AG08395 (cell line): ENCODE measurements around the gene IGIP.
"Not testable (repeated sequence)": the region's sequence is repeated elsewhere in the genome, so short reads cannot be mapped to it uniquely, and the experiment has no call there.

ENCODE experiments used
- DNase-seq: peaks from one replicate; pipeline ENCODE4 v3.0.0; 2012; ENCODE audit warnings: mixed read lengths, low spot score

Gene IGIP

DNA sequence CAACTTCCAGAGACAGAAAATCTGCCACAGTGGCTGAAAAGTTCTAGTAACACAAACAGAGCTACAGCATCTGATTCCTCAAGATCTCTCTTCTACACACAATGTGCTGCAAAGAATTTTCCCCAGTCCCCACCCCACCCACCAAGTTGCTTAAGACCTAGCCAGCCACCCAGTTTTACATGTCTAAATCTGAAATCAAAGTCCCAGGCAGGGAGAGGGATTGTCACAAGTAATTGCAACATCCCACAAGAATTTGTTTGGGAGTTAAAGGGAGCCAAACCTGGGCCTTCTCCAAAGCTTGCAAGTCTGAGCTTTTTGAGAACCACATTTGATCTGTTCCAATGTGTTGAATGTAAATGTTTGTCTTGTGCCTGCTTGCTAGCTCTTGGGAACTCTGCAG lies 15.5 kb downstream of the IGIP start:
- DNase-seq = peak; percentile 52

DNA sequence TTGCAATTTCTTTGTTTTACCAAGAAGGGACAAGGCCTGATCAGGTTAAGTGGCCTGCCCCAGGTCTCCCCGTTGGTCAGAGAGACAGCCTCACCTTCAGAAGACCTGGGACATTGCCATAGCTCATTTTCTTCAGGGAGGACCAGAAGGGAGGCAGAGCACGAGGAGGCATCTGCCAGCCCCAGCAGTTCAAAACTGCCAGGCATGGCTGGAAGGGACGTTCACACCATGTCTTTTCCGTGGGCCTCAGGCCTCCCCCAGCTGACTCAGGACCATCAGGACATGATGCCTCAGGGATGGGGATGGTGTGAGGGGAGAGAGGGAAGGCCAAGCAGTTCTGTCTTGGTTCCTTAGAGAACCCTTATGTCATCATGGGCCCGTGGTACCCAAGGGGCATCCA lies 16.5 kb downstream of the IGIP start:
- no peak for DNase-seq

DNA sequence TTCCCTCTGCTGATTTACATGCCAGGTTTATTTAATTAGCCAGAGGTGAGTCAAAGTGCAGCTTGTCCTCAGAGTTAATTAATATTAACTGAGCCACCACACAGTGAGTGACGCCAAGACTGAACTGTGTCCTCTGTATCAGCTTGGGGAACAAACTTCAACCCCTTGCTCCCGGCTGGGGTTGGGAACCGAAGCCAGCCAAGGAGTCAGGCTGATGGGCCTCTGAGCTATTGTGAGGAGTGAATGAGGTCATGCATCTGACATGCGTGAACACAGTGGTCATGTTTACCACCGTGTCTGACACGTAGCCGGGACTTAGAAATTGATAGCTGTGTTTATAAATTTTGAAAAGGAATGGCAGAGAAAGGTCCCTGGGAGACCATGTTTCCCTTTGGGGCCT lies 17.1 kb downstream of the IGIP start:
- no peak for DNase-seq

DNA sequence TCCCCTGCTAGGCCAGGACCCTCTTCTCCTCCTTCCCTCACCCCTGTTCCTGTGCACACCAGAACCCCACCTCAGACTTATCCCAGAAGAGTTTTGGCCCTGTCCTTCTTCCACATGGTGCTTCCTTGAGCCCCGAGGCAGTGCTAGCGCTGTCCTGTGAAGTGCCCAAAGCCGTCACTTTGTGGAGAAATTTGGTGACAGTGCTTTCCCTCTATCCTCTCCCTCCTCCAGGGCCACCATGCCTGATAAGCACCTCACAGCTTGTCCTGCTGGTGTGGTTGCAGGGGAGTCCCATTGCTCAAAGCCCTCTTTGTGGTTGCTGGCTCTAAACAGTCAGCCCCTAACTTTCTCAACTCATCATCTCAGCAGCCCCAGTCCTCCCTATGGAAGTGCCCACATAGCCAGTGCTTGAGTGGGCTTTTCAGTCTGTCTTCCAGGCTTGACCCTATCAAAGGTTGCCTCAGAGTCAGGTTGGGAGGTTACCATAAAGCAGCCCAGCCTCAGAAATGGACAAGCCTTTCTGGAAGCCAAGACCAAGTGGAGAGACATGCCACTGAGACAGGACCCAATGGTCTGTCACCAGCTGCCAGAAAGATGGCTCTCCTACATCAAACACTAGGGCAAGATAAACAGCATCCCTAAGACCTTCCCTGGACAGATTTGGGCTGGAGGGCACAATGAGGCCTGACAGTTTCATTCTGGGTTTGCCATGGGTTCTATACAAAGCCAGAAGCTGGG lies 18.0 kb downstream of the IGIP start:
- DNase-seq = no peak

DNA sequence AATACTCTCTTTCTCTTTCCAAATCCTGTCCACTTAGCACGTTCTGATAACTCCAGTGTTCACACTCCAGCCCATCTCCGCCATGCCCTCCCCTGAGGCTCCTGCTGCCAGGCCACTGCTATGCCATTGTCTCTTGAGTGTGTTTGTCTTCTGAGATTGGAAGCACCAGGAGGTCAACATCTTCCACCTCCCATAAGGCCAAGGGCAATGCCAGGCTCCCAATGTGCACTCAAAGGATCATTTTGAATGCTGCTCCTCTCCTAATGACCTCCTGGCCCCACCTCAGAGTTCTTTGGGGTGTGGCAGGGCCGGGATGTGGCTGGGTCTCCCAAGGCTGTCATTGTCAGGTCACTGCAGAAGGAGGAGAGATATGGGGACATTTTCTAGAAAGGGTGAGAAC lies 19.5 kb downstream of the IGIP start:
- no peak for DNase-seq

DNA sequence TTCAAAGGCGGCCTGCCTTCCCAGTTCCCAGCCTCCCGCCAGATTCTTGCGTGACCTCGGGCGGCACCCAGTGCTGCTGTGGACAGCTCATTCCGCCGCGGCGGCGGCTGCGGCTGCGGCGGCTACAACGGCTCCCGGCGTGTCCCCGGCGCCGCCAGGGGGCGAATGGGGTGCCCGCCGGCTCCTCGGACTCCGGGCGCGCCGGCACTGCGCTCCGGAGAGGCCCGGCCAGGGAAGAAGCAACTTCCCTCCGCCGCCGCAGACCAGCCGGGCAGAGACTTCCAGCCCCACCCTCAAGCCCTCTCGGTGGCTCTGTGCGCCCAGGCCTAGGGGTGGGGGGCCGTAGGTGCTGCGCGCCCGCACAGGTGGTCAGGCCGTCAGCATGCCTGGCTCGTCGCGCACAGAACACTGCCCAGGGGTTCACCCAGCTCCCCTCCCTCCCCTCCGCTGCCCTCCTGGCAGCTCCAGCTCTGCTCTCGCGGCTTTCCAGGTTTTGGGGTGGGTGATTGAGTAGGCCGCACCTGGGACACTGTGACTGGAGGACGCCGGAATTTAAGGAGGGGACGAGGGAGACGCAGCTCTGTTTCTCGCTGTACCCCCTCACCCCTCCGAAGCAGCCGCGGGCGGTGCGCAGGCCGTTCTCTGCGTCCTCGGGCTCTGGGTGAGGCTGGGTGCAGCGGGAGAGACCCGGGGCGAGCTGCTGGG lies 20.2 kb downstream of the IGIP start:
- DNase-seq = peak; percentile 84

DNA sequence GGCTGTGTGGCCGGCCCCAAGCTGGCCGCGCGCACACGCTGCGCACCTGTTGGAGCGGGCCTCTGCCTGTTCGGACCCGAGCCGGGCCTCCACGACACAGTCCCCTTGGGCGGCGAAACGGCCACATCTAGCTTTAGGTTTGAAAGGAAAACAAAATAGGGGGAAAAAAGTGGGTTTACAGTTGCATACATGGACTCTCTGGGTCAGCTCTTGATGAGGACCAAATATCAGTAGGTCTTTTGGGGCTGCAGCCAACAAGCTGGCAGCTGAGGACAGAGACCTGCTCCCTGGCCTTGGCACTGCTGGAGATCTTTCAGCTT lies 20.7 kb downstream of the IGIP start:
- no peak for DNase-seq

DNA sequence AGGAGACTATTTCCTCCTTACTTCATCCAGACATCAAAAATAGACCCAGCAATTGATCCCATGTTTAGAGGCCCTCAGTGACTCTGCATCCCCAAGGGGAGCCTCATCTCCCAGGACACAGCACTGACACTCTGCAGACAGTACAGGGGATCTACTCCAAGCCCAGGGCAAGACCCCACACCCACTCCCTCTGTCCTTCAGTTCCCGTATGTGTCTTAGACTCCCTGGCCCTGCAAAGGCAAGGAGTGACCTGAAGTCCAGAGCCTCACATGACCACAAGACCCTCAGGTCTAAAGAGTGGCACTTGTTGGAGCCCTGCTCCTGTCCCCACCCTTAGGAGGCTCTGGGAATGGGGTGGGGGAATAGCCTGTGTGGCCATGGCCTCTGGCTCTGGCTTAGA lies 21.7 kb downstream of the IGIP start:
- no peak for DNase-seq

DNA sequence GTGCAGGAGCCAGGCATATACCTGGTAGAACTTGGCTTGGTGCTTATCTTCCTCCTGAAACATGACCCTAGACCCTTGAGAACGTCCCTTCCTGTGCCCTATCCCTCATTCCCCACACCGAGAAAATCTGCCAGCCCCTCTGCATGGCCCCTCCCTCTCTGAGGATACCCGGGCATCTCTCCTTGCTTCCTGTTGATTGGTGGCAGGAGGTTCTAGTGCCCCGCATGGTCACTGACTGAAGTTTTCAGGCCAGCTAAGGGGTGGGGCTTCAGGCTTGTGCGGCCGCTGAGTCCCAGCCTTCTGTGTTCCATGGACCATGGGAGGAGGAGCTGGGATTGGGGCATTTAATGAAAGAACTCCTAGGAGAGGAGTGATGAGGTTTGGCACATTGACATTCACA lies 22.8 kb downstream of the IGIP start:
- DNase-seq = peak; percentile 54

DNA sequence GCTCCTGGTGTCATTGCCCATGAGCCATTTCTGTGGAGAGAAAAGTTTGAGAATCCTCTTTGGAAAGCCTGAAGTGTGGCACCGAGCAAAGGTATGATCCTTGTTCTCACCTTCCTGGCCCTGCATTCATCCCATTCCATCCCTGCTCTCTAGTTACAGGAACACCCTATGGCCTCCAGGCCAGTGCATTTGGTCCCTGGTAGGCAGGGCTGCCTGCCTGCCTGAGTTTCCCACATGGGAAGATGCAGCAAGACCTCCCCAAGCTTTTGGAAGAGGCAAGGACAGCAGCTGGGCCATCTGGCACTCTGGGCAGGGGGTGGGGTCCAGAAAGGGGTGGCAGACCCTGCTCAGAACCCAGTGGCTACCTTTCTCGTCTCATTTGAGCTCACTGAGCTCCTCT lies 24.5 kb downstream of the IGIP start:
- no peak for DNase-seq

DNA sequence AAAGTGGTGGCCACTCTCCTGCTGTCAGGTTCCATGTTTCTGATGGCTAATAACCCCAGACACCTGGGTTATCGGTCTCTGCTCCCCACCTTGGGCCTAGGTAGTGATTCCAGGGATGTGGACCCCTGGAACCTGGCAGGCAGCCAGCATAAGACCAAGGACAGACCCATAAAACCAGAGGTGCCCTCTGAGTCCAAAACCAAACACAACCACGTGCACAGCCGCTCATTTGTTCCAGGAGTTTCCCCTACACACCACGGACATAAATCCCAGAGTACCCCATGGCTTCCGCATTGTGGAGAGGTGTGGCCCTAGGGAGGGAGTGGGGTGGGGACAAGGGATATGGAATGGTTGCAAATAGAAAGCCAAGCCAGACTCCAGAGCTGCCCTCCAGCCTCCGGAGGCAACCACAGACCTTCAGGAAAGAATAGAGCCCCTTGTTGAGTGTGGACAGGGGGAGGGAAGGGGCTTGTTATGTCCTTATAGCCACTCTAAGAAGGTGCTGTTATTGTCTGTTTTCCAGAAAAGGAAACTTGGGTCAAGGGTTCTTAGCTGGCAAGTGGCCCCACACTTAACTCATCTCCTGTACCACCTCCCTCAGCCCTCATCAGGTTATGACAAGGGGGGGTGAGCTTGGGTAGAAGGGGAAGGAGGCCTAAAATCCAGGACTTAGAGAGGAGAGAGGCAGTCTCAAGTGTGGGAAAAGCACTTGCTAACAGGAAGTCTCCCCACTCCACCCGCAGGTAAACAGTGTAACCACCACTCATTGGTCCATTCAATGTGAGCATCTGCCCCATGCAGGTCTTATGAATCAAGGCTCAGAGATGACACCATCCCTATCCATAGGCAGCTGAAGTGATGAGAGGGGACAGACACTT lies 25.6 kb downstream of the IGIP start:
- DNase-seq = no peak

DNA sequence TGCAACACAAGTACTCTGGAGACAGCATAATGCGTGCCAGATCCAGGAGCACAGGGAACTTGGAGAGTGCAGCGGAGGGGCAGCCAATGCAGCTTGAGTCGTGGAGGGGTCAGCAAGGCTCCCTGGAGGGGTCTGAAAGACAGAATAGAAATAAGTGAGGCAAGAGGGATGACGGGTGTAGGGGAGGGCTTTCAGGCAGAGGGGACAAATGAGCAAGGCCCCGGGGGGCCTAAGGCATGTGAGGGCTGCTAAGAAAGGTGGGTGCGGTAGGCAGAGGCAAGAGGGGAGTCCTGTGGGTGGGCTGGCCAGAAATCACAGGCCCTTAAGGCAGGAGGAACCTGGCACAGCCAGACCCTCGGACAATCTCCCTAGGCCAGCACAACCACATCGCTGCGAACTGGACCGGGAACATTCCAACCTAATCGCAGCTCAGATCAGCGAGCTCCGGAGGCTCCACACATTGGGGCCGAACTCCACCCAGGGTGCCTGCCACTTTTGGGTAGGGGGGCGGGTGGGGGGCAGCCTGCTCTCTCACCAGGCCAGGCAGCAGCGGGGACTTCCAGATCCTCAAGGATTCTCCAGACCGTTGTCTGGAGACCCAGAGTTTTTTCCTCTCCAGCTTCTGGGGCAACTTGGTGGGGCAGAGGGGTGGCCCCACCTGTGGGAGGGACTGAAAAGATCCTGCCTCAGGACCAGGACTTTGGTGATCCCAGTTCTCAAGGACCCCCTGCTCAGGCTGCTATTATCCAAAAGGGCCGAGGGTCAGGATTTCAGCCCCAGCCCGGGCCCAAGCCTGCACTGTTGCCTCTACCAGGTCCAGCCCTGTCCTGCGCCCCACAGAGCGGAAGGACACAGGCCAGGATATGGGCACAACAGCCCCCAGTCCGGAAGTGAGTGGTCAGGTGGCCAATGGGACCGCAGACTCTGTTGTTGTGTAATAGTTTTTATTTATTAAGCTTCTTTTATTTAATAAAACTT lies 26.6 kb downstream of the IGIP start:
- no peak for DNase-seq

DNA sequence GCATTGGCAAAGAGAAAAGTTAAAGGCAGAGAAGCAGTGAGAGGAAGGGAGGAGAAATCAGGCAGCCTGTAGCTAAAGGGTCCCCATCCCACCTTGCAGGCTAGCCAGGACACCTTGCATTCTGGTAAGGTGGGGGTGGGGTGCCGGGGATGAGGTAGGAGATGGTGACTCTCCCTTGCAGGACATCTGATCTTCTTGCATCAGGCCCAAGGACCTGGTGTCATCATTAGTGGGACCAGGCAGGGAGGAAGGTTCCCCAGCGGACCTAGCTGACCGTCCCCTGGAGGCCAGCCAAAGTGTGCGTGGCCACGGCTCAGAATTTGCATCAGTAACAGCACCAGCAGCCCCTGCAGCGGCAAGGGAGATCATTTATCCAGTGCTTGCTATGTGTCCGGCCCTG lies 27.5 kb downstream of the IGIP start:
- no peak for DNase-seq

DNA sequence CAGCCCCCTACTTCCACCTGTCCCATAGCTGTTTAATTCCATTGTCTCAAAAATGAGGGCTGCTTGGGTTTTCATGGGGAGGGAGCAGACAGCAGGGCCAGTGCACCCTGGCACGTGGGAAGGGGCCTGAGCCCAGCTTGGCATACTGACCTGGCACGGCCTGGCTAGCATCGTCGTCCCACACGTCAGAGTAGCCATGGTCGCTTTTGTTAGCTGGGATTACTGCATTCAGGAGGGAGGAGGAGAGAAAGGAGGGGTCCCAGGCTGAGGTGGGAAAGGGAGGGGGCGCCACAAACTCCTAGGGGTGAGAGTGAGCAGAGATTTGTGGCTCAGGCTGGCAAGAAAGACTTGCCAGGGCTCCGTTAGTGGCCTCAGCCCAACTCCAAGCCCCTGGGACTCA lies 28.2 kb downstream of the IGIP start:
- DNase-seq = no peak

DNA sequence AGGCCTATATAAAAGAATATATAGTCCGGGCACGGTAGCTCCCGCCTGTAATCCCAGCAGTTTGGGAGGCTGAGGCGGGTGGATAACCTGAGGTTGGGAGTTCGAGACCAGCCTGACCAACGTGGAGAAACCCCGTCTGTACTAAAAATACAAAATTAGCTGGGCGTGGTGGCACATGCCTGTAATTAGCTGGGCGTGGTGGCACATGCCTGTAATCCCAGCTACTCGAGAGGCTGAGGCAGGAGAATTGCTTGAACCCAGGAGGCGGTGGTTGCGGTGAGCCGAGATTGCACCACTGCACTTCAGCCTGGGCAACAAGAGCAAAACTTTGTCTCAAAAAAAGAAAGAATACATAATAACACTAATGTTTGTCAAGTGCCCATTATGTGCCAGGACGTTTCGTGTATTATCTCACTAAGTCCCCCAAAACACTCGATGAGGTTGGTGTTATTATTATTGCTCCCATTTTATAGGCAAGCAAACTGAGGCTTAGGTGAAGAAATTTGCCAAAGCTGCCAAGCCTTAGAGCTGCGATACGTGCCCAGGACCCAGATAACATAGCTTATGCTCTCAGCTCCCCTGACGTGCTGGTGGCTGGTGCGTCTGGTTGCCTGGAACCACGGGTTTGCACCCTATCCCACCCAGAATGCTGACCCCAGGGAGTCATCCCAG lies 29.1 kb downstream of the IGIP start:
- DNase-seq = not testable (repeated sequence)

DNA sequence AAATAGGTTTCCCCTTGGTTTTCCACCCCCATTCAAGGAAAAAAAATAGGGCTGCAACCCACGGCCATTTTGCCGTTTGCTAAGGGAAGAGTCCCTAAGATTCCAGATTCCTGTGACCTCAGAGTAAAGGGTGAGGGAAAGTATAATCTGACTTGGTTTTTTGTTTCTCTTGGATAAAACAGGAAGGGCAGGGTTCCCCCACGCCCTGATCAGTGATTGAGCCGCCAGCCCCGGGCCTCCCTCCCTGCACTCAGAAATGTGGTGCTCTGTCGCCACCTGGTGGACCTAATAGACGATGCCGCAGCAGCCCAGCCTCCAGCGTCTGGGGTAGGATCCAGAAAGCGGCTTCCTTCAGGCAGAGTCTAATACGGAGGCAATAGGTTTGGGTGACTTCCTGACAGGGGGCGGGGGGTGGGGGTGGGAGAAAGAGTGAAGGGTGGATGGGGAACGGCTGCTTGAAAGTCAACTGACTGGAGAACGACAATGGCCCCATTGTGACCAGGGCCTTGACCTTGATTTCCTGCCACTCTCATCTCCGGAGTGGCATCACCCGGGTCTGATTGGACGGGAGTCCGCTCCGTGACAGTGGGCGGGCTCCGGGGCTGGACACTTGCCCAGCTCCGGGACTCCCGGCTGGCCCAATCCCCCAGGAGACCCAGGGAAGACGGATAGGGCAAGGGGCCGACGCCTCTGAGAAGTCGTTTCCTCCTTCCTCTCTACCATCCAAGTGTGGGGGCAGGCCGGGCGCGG lies 31.5 kb downstream of the IGIP start:
- DNase-seq = peak; percentile 91

DNA sequence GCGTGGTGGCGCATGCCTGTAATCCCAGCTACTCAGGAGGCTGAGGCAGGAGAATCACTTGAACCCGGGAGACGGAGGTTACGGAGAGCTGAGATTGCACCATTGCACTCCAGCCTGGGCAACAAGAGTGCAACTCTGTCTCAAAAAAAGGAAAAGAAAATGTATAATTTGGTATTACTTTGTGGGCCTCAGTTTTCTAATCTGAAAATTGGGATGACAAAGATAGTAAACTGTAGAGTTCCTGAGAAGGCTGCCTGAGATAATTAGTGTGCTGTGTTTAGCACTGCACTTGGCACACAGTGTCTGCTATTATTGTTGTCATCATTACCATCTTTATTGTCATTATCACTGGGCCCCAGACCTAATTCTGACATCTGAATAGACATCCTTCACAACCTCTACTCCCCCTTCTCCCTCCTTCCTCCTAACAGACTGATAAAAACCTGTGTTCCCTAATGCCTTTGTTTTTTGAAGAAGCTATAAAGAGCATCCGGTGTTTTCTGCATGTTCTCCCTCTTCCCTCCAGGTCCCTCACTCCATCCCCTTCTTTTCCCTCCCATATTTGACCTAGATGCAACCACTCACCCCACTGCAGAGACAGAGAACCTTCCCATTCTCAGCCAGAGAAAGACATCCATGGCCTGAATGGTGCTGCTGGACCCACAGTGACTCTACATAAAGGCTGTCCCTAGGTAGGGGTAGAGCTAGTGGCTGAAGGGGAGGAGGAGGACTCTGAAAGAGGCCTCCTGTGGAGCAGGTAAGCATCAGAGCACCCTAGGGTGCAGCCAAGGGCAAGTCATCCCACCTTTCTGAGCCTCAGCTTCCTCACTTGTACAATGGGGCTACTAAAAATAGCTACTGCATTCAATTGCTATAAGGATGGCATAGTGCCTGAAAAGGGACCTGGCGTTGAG lies 33.5 kb downstream of the IGIP start:
- no peak for DNase-seq

DNA sequence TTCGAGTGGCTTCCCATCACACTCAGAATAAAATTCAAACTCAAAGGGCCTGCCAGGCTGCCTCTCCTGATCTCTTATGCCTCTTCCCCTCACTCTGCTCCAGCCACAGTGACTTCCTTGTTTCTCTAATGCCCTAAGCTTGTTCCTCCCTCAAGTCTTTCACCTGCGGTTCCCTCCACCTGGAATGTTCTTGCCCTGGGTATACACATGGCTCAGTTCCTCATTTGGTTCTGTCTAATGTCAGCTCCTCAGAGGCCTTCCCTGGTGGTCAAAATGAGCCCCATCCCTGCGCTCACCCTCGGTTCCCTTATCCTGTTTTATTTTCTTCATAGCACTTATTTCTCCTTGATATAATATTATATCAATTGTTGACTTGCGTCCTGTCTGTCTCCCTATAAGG lies 36.5 kb downstream of the IGIP start:
- DNase-seq = no peak

DNA sequence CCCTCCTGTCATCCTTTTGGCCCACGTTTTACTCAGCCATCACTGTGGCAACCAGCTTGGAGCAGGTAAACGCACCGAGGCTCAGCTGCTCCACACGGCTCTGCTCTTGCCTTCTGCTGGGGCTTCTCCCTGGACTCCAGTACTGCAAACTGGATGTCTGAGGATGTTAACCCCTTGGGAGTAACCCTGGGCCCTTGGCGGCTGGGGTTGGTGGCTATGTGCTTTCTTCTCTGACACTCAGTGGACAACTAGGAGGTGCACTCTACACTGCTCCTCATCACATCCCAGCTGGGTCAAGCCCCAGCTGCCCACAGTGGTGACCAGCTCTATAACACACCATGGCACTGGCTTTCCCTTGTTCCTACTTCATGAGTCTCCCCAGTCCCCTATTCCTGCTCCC lies 37.0 kb downstream of the IGIP start:
- DNase-seq = no peak
